GM21529 (cell line): ENCODE measurements around the gene PRSS27.
A peak's percentile ranks its signal among the peaks of the same experiment; 100 is the strongest.

Source experiments
- ATAC-seq: cut with Tn5 transposase; IDR thresholded peaks from one replicate; pipeline ENCODE4 v1.9.1; 2021; ENCODE audit not compliant: unreplicated experiment

Gene PRSS27

DNA sequence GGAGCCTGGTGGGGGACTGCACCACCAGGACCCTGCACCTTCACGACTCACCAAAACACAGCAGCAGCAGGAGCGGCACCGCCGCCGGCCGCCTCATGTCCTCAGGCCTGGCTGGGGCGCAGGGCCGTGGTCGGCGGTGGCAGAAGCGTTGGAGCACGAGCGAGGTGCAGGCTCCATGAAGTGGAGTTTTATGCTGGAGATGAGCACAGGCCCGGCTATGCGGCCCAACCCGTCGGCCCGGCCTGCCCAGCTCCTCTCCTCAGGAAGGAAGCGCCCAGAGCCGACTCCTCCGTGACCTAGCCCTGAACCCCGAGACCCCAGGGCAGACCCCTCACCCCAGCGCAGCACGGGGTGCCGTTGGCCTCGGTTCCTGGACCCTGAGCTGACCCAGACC is at the start of gene PRSS27:
PRSS27 (minus strand) TSS at position 161 of the 394 bp plus-strand sequence; CDS start at position 97, 64 bp downstream.
- ATAC-seq = no peak

DNA sequence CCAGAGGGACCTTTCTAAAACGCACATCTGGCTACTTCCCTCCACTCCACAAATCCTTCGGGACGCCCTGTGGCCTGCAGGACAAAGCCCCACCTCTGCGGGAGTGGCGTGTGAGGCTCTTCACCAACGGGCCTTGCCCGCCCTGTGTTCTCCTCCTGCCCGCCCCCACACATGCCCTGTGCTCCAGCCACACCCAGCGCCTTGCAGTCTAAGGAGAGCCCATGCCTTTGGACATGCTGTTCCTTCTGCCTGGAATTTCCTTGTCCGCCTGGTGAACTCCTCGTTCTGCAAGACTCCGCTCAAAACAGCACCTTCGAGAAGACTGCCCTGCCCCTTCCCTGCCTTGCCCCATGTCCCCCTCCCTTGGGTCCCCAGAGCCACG is 49.6 kb upstream of the PRSS27 start:
- ATAC-seq = no peak

DNA sequence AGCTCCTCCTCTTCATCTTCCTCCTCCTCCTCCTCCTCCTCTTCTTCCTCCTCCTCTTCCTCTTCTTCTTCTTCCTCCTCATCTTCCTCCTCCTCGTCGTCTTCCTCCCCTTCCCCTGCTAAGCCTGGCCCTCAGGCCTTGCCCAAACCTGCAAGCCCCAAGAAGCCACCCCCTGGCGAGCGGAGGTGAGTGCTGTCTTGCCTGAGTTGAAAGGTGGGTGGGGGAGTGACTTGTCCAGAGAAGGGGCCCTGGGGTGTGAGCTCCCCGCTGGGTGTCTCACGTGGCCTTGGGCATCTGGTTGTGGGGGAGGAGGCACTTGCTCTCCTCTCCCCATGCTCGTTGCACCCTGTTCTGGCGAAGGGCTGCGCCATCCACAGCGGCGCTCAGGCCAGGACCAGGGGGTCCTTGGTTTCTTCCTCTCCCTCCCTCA is 49.1 kb upstream of the PRSS27 start:
- ATAC-seq = no peak

DNA sequence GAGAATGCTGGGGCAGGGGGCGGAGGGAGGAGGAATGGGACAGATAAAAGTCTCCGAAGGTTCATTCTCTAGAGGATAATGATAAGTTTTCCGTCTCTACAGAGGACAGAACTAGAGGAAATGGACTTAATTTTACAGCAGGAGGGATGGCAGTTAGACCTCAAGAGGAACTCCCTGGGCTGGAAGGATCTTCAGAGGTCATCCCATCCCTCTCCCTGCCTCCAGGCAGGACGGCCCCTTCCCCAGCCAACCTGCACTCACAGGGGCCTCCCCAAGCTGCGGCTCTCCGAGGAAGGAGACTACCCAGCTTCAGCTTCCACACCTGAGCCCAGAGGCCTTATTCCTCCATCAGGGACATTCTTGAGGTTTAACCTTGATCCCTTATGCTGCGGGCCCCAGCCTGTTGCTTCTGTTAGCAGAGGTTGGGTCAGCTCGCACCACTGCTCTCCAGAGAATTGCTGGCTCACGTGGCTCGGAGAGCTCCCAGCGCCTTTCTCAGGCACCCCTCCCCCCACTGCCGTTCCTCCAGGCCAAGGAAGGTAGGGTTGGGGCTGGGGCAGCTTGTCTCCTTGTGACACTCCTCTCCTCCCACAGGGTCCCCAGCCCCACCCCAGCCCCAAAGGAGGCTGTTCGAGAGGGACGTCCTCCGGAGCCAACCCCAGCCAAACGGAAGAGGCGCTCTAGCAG is 48.5 kb upstream of the PRSS27 start:
- ATAC-seq = no peak

DNA sequence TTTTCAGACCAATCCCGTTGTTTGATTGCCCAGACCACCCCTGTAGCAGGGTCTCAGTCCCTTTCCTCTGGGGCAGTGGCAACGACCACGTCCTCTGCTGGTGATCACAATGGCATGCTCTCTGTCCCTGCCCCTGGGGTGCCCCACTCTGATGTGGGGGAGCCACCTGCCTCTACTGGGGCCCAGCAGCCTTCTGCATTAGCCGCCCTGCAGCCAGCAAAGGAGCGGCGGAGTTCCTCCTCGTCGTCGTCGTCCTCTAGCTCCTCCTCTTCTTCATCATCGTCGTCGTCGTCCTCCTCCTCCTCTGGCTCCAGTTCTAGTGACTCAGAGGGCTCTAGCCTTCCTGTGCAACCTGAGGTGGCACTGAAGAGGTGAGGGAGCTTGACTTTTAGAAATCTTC is 47.9 kb upstream of the PRSS27 start:
- ATAC-seq = no peak

DNA sequence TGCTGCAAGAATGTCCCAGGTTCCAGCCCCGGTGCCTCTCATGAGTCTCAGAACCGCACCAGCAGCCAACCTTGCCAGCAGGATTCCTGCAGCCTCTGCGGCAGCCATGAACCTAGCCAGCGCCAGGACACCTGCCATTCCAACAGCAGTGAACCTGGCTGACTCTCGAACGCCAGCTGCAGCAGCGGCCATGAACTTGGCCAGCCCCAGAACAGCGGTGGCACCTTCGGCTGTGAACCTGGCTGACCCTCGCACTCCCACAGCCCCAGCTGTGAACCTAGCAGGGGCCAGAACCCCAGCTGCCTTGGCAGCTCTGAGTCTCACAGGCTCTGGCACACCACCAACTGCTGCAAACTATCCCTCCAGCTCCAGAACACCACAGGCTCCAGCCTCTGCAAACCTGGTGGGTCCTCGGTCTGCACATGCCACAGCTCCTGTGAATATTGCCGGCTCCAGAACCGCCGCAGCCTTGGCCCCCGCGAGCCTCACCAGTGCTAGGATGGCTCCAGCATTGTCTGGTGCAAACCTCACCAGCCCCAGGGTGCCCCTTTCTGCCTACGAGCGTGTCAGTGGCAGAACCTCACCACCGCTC is 47.2 kb upstream of the PRSS27 start:
- no peak for ATAC-seq

DNA sequence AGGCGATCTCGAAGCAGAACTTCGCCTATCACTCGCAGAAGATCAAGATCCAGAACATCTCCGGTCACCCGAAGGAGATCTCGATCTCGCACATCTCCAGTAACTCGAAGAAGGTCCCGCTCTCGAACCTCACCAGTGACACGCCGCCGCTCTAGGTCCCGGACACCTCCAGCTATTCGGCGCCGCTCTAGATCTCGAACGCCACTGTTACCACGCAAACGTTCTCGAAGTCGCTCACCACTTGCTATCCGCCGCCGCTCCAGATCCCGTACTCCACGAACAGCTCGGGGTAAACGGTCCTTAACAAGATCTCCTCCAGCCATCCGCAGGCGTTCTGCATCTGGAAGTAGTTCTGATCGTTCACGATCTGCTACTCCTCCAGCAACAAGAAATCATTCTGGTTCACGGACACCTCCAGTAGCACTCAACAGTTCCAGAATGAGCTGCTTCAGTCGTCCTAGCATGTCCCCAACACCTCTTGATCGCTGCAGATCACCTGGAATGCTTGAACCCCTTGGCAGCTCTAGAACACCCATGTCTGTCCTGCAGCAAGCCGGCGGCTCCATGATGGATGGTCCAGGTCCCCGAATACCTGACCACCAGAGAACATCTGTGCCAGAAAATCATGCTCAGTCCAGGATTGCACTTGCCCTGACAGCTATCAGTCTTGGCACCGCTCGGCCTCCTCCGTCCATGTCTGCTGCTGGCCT is 46.6 kb upstream of the PRSS27 start:
- ATAC-seq = no peak

DNA sequence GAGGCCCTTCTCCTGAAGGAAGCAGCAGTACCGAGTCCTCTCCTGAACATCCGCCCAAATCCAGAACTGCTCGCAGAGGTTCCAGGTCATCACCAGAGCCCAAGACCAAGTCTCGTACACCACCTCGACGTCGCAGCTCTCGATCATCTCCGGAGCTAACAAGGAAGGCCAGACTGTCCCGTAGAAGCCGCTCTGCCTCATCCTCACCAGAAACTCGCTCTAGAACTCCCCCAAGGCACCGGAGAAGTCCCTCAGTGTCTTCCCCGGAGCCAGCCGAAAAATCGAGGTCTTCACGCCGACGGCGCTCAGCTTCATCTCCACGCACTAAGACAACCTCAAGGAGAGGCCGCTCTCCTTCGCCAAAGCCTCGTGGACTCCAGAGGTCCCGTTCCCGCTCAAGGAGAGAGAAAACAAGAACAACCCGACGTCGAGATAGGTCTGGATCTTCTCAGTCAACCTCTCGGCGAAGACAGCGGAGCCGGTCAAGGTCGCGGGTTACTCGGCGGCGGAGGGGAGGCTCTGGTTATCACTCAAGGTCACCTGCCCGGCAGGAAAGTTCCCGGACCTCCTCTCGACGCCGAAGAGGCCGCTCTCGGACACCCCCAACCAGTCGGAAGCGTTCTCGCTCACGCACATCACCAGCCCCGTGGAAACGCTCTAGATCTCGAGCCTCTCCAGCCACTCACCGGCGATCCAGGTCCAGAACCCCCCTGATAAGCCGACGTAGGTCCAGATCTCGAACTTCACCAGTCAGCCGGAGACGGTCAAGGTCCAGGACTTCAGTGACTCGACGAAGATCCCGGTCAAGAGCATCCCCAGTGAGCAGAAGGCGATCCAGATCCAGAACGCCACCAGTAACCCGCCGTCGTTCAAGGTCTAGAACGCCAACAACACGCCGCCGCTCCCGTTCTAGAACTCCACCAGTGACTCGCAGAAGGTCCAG is 45.7 kb upstream of the PRSS27 start:
- ATAC-seq = no peak

DNA sequence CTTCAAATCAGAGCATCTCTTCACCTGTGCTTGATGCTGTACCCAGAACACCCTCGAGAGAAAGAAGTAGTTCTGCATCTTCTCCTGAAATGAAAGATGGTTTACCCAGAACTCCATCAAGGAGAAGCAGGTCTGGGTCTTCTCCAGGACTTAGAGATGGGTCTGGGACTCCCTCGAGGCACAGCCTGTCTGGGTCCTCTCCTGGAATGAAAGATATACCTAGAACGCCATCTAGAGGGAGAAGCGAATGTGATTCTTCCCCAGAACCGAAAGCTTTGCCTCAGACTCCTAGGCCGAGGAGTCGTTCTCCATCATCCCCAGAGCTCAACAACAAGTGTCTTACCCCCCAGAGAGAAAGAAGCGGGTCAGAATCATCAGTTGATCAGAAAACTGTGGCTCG is 44.7 kb upstream of the PRSS27 start:
- no peak for ATAC-seq

DNA sequence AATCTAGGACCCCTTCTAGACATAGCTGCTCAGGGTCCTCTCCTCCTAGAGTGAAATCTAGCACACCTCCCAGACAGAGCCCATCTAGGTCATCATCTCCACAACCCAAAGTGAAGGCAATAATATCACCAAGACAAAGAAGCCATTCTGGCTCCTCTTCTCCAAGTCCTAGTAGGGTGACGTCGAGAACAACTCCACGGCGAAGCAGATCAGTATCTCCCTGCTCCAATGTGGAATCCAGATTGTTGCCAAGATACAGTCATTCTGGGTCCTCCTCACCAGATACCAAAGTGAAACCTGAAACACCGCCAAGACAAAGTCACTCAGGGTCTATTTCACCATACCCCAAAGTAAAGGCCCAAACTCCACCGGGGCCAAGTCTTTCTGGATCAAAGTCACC is 43.1 kb upstream of the PRSS27 start:
- no peak for ATAC-seq

DNA sequence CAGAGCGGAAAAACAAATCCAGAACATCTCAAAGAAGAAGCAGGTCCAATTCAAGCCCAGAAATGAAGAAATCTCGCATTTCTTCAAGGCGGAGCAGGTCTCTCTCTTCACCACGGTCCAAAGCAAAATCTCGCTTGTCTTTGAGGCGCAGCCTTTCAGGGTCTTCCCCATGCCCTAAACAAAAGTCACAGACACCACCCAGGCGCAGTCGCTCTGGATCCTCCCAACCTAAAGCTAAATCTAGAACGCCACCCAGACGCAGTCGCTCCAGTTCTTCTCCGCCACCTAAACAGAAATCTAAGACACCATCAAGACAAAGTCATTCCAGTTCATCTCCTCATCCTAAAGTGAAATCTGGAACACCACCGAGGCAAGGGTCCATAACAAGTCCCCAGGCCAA is 42.7 kb upstream of the PRSS27 start:
- no peak for ATAC-seq

DNA sequence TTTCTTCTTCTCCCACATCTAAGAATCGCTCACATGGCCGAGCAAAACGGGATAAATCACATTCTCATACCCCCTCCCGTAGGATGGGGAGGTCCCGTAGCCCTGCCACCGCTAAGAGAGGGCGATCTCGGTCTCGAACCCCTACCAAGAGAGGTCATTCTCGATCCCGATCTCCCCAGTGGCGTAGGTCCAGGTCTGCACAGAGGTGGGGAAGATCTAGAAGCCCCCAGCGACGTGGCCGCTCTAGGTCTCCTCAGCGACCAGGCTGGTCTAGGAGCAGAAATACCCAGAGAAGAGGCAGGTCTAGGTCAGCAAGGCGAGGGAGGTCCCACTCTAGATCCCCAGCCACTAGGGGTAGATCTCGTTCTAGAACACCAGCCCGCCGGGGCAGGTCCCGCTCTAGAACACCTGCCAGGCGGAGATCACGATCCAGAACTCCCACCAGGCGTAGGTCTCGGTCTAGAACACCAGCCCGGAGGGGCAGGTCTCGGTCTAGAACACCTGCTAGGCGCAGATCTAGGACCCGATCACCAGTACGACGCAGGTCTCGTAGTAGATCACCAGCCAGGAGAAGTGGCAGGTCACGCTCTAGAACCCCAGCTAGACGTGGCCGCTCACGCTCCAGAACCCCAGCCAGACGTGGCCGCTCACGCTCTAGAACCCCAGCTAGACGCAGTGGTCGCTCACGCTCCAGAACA is 42.0 kb upstream of the PRSS27 start:
- no peak for ATAC-seq

DNA sequence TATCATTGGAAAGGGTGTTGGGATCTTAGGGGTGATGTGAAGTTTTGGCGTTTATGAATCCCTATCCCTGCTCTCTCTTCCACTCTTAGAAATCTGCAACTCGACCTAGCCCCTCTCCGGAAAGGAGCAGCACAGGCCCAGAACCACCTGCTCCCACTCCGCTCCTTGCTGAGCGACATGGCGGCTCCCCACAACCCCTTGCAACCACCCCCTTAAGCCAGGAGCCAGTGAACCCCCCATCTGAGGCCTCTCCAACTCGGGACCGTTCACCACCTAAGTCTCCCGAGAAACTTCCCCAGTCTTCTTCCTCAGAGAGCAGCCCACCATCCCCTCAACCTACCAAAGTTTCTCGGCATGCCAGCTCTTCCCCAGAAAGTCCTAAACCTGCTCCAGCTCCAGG is 41.4 kb upstream of the PRSS27 start:
- ATAC-seq = no peak

DNA sequence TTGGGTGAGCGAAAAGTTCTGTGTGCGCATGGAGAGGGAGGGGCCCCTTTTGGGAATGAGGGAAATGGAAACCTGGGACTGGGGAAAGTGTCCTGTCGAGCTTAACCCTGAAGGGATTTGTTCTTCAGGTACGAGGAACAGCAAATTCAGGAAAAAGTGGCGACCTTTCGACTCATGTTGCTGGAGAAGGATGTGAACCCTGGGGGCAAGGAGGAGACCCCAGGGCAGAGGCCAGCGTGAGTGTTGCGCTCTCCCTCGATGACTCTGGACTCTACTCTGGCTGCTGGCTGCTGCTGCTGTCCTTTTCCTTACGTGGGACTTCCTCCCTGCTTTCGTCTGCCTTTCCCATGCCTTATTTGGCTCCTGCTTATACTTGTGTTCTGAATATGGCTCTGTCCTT is 37.3 kb upstream of the PRSS27 start:
- no peak for ATAC-seq

DNA sequence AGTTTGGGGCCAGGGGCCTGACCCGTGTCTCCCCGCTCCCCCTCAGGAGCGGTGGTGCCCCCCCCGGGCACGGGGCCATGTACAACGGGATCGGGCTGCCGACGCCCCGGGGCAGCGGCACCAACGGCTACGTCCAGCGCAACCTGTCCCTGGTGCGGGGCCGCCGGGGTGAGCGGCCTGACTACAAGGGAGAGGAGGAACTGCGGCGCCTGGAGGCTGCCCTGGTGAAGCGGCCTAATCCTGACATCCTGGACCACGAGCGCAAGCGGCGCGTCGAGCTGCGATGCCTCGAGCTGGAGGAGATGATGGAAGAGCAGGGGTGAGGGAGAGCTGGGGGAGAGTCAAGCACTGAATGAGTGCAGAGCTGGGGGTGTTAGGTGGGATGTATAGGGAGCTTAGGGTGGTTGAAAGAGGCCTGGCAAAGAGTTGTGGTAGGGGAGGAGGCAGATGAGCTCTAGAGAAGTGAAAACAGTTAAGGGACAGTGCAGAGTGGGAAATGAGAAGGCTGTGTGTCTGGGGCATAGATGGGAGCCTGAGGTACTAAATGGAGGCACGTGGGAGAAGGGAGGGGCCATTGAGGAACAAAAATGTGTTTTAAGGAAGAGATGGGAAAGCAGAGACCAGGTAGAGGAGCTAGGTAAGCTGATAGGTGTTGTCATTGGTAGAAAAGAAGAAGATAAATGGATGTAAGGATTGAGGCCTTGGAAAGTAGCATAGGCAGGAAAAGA is 36.4 kb upstream of the PRSS27 start:
- no peak for ATAC-seq

DNA sequence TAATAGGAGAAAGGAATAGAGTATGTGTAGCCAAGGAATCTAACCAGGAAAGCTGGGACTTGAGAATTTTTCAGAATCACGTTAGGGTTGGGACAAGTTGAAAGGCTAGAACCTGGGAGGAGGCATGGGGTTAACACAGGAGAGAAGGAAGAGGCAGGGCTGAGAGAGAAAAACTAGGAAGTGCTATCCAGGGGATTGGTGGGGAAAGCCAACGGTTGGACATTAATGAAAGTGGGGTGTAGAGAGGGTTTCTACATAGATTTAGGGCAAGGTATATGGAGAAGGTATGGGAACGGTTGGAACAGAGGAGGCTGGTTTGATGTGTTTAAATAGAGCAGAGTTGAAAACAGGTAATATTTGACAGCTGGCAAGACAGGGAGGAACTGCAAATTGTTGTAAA is 35.1 kb upstream of the PRSS27 start:
- no peak for ATAC-seq

DNA sequence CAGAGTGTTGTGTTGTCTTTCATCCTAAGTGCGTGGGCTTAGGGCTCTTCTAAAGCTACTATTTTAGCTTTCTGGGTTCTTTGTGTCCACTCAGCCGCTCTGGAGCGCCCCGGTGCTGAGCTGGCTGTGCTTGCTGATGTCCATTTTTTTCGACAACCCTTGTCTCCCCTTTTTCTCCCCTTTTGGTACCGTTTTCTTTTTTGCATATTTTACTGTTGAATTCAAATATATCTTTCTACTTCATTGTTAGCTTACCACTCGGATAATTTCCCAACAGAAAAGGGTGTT is 33.7 kb upstream of the PRSS27 start:
- no peak for ATAC-seq

DNA sequence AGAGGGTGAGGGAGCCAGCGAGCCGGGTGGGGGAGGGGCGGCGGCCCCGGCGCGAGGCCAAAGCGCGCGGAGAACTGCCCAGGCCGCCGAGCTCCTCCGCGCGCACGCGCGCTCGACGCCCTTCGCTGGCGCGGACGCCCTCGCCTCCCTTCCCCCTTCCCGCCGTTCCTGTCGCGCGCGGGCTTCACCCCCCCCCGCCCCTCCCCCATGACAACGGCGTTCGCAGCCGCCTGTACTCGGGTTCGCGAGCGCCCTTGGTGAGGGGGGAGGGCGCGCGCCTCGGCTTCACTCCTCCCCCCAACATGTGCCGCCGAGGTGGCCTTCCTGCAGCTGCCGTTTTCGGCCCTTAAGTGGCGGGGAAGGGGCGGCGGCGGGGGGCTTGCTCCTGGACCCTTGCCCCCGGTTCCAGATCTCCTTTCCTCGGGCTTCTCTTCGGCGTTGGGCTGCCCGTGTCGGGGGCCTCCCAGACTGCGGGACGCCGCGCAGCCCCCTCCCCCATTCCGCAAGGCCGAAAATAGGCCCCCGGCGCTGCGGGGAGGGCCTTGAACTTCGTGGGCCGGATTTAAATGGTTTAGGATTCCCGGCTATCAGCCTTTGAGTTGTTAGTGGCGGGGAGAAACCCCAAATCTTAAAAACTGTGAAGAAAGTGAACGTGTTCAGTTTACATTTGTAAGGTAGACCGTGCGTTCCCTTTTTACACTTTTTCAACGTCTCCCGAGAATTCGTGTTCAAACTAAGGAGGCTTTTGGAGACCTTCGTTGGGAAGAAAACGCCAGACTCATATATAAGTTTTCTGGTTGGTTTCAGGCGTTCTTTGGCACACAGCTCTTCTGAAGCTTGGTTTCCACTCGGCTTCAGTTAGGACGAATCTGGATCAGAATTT is 33.1 kb upstream of the PRSS27 start:
- peak; percentile 29 for ATAC-seq
